ENCODE data around the gene ARHGAP4. TPM values are rescaled to one million over a fixed set of nuclear protein-coding genes. Genes with fewer than 3 reads are reported as not detected.

ARHGAP4 gene
- total and polyA plus RNA-seq, 2 donors (not counting 1 experiment from before 2014, with no cell fraction given) = 0.51 to 1.5 TPM

GRCh38 chrX:153881281-153881680, 44.8 kb downstream of the ARHGAP4 start:
- TF ChIP-seq EZH2 (IDR thresholded peaks at IDR 0.05; ENCODE audit: low read length, missing control alignments) = no peak
- TF ChIP-seq CTCF (conservative IDR thresholded peaks at IDR 0.05 in 1 of 2, IDR thresholded peaks at IDR 0.05 in 1 of 2; ENCODE audit: low read depth in 1 of 2, low read length in 2 of 2) = no peak
- DNase-seq (ENCODE audit: low read depth in 2 of 2) = no peak
- Histone ChIP-seq H3K36me3 (ENCODE audit: control insufficient read depth, insufficient read depth, low read length) (no peaks in the 10 kb centered on the region), H2AFZ (ENCODE audit: low read length) (no peak overlapping the region), H4K20me1 (ENCODE audit: control insufficient read depth, extremely low read depth, insufficient read depth, low read length) (no peaks in the 10 kb centered on the region), H3K9me3 (ENCODE audit: control insufficient read depth, insufficient read depth, low read depth, low read length) (no peaks in the 10 kb centered on the region), H3K27ac (ENCODE audit: insufficient read depth, low read length) (no peak overlapping the region), H3K79me2 (ENCODE audit: control insufficient read depth, insufficient read depth, low read length) (no peaks in the 10 kb centered on the region), H3K27me3 (ENCODE audit: control insufficient read depth, insufficient read depth, low read length) (peaks cover 20% of the 10 kb centered on the region), H3K9ac (ENCODE audit: insufficient read depth, low read length) (no peak overlapping the region), H3K4me3 (replicated peaks in 1 of 4; ENCODE audit: control extremely low read depth in 1 of 4, insufficient read depth in 1 of 4, low read depth in 3 of 4, low read length in 4 of 4) (no peak overlapping the region), H3K4me1 (ENCODE audit: control insufficient read depth, extremely low read depth, insufficient read depth, low read length) (no peaks in the 10 kb centered on the region), H3K4me2 (ENCODE audit: extremely low read depth, insufficient read depth, low read length) (no peak overlapping the region)

GRCh38 chrX:153880440-153880815, 45.6 kb downstream of the ARHGAP4 start:
- H3K9ac ChIP-seq (ENCODE audit: insufficient read depth, low read length) = no peak overlapping the region
- TF ChIP-seq EZH2 (IDR thresholded peaks at IDR 0.05; ENCODE audit: low read length, missing control alignments) (no peak), CTCF (conservative IDR thresholded peaks at IDR 0.05 in 1 of 2, IDR thresholded peaks at IDR 0.05 in 1 of 2; ENCODE audit: low read depth in 1 of 2, low read length in 2 of 2) (no peak)
- no peak overlapping the region for H3K4me3 ChIP-seq (replicated peaks in 1 of 4; ENCODE audit: control extremely low read depth in 1 of 4, insufficient read depth in 1 of 4, low read depth in 3 of 4, low read length in 4 of 4)
- peaks cover 20% of the 10 kb centered on the region for H3K27me3 ChIP-seq (ENCODE audit: control insufficient read depth, insufficient read depth, low read length)
- no peak overlapping the region for H3K27ac ChIP-seq (ENCODE audit: insufficient read depth, low read length)
- H3K79me2 ChIP-seq (ENCODE audit: control insufficient read depth, insufficient read depth, low read length) = no peaks in the 10 kb centered on the region
- H3K4me1 ChIP-seq (ENCODE audit: control insufficient read depth, extremely low read depth, insufficient read depth, low read length) = no peaks in the 10 kb centered on the region
- no peak overlapping the region for H2AFZ ChIP-seq (ENCODE audit: low read length)
- H3K9me3 ChIP-seq (ENCODE audit: control insufficient read depth, insufficient read depth, low read depth, low read length) = no peaks in the 10 kb centered on the region
- no peaks in the 10 kb centered on the region for H3K36me3 ChIP-seq (ENCODE audit: control insufficient read depth, insufficient read depth, low read length)
- no peaks in the 10 kb centered on the region for H4K20me1 ChIP-seq (ENCODE audit: control insufficient read depth, extremely low read depth, insufficient read depth, low read length)
- H3K4me2 ChIP-seq (ENCODE audit: extremely low read depth, insufficient read depth, low read length) = no peak overlapping the region
- DNase-seq (ENCODE audit: low read depth in 2 of 2) = no peak

- peaks cover 15% of the 10 kb centered on the region for H3K27me3 ChIP-seq (ENCODE audit: control insufficient read depth, insufficient read depth, low read length)
- H3K9ac ChIP-seq (ENCODE audit: insufficient read depth, low read length) = no peak overlapping the region
- H3K9me3 ChIP-seq (ENCODE audit: control insufficient read depth, insufficient read depth, low read depth, low read length) = no peaks in the 10 kb centered on the region
- no peak for TF ChIP-seq EZH2 (IDR thresholded peaks at IDR 0.05; ENCODE audit: low read length, missing control alignments)
- no peak for TF ChIP-seq CTCF (conservative IDR thresholded peaks at IDR 0.05 in 1 of 2, IDR thresholded peaks at IDR 0.05 in 1 of 2; ENCODE audit: low read depth in 1 of 2, low read length in 2 of 2)
- H3K79me2 ChIP-seq (ENCODE audit: control insufficient read depth, insufficient read depth, low read length) = no peaks in the 10 kb centered on the region
- no peak overlapping the region for H3K27ac ChIP-seq (ENCODE audit: insufficient read depth, low read length)
- H4K20me1 ChIP-seq (ENCODE audit: control insufficient read depth, extremely low read depth, insufficient read depth, low read length) = no peaks in the 10 kb centered on the region
- H3K4me2 ChIP-seq (ENCODE audit: extremely low read depth, insufficient read depth, low read length) = no peak overlapping the region
- no peak overlapping the region for H2AFZ ChIP-seq (ENCODE audit: low read length)
- DNase-seq (ENCODE audit: low read depth in 2 of 2) = no peak
- no peak overlapping the region for H3K4me3 ChIP-seq (replicated peaks in 1 of 4; ENCODE audit: control extremely low read depth in 1 of 4, insufficient read depth in 1 of 4, low read depth in 3 of 4, low read length in 4 of 4)
- no peaks in the 10 kb centered on the region for H3K36me3 ChIP-seq (ENCODE audit: control insufficient read depth, insufficient read depth, low read length)
- H3K4me1 ChIP-seq (ENCODE audit: control insufficient read depth, extremely low read depth, insufficient read depth, low read length) = no peaks in the 10 kb centered on the region
Measured at GRCh38 chrX:153879741-153880439, 46.2 kb downstream of the ARHGAP4 start.

All from fibroblast of lung (primary cell).